Muscle of leg (tissue), 16 donors: ENCODE data around the gene INTS14. TPM values are rescaled to one million over a fixed set of nuclear protein-coding genes. Genes with fewer than 3 reads are reported as not detected.

Experiments used
- DNase-seq: peaks from one replicate; pipeline ENCODE4 v3.0.0; 2013
- H3K27ac ChIP-seq: one replicate; pipeline ENCODE4 v1.5.1; 2013; ENCODE audit warnings: mild to moderate bottlenecking, low read length, control low read depth
- H3K27me3 ChIP-seq: one replicate; pipeline ENCODE4 v1.6.1; 2013; ENCODE audit warnings: low read length; ENCODE audit not compliant: control insufficient read depth, insufficient read depth
- H3K36me3 ChIP-seq: one replicate; pipeline ENCODE4 v1.6.1; 2013; ENCODE audit warnings: low read length; ENCODE audit not compliant: control insufficient read depth, insufficient read depth
- H3K4me1 ChIP-seq: one replicate; pipeline ENCODE4 v1.6.1; 2013; ENCODE audit warnings: low read length; ENCODE audit not compliant: control insufficient read depth, insufficient read depth
- H3K4me3 ChIP-seq: one replicate; pipeline ENCODE4 v1.5.1; 2013; ENCODE audit warnings: low read length, control low read depth
- H3K9me3 ChIP-seq: replicated peaks from 2 replicates; pipeline ENCODE4 v1.6.1; 2013; ENCODE audit warnings: low read depth, low read length; ENCODE audit not compliant: control insufficient read depth
- WGBS: methylation state at CpG from one replicate; pipeline ENCODE4 v1.1.5; 2013; ENCODE audit warnings: missing lambda C conversion rate; ENCODE audit not compliant: insufficient coverage; 5-methylcytosine and 5-hydroxymethylcytosine counted together
- long read RNA-seq, 11 donors: transcript quantifications; one replicate each; lab custom pipeline, GENCODE V29; 2026
- polyA plus RNA-seq, 8 donors: library from polyadenylated mRNA; unstranded; fragments of 120-200 nt; gene quantifications; one replicate each; pipeline versions ENCODE4 v1.2.1 to v1.2.3, GENCODE V29; 2013; ENCODE audit warnings: inconsistent platforms in 1 of 8, low replicate concordance in 1 of 8; ENCODE audit not compliant: insufficient read length in 8 of 8, insufficient read depth in 1 of 8
- total RNA-seq: library from RNA; stranded (reverse); fragments of 120-200 nt; gene quantifications from one replicate; pipeline ENCODE4 v1.2.4, GENCODE V29; 2013

The INTS14 gene
- total RNA-seq, result 18.0 TPM
- 10 to 100 TPM; 20.3 to 26.8 (median 23.3) TPM for polyA plus RNA-seq
- long read RNA-seq, donor 1, partial matches to known transcripts, result 0 of 1 reads
- long read RNA-seq, donor 1, other reads (novel, unspliced or antisense), result 0 of 1 reads
- long read RNA-seq, donor 2, partial matches to known transcripts, result 0 of 1 reads
- long read RNA-seq, donor 2, other reads (novel, unspliced or antisense), result 0 of 1 reads
- long read RNA-seq, donor 3, transcript INTS14-201 (12 exons, 2,393 nt), result major isoform, 5 of 6 reads
- long read RNA-seq, donor 3, partial matches to known transcripts, result 0 of 6 reads
- long read RNA-seq, donor 3, other reads (novel, unspliced or antisense), result 0 of 6 reads
- long read RNA-seq, donor 4, partial matches to known transcripts, result 5 of 5 reads
- long read RNA-seq, donor 4, other reads (novel, unspliced or antisense), result 0 of 5 reads
- long read RNA-seq, donor 5, transcript INTS14-201 (12 exons, 2,393 nt), result major isoform, 6 of 10 reads
- long read RNA-seq, donor 5, partial matches to known transcripts, result 0 of 10 reads
- long read RNA-seq, donor 5, other reads (novel, unspliced or antisense), result 0 of 10 reads
- long read RNA-seq, donor 6, transcript INTS14-201 (12 exons, 2,393 nt), result major isoform, 6 of 8 reads
- long read RNA-seq, donor 6, partial matches to known transcripts, result 0 of 8 reads
- long read RNA-seq, donor 6, other reads (novel, unspliced or antisense), result 0 of 8 reads
- long read RNA-seq, donor 7, partial matches to known transcripts, result 0 of 5 reads
- long read RNA-seq, donor 7, other reads (novel, unspliced or antisense), result 0 of 5 reads
- long read RNA-seq, donor 8, partial matches to known transcripts, result 17 of 20 reads
- long read RNA-seq, donor 8, other reads (novel, unspliced or antisense), result 0 of 20 reads
- long read RNA-seq, donor 9, partial matches to known transcripts, result 0 of 1 reads
- long read RNA-seq, donor 9, other reads (novel, unspliced or antisense), result 0 of 1 reads
- long read RNA-seq, donor 10, partial matches to known transcripts, result 0 of 3 reads
- long read RNA-seq, donor 10, other reads (novel, unspliced or antisense), result 0 of 3 reads
- long read RNA-seq, donor 11, partial matches to known transcripts, result 0 of 5 reads
- long read RNA-seq, donor 11, other reads (novel, unspliced or antisense), result 0 of 5 reads

DNA sequence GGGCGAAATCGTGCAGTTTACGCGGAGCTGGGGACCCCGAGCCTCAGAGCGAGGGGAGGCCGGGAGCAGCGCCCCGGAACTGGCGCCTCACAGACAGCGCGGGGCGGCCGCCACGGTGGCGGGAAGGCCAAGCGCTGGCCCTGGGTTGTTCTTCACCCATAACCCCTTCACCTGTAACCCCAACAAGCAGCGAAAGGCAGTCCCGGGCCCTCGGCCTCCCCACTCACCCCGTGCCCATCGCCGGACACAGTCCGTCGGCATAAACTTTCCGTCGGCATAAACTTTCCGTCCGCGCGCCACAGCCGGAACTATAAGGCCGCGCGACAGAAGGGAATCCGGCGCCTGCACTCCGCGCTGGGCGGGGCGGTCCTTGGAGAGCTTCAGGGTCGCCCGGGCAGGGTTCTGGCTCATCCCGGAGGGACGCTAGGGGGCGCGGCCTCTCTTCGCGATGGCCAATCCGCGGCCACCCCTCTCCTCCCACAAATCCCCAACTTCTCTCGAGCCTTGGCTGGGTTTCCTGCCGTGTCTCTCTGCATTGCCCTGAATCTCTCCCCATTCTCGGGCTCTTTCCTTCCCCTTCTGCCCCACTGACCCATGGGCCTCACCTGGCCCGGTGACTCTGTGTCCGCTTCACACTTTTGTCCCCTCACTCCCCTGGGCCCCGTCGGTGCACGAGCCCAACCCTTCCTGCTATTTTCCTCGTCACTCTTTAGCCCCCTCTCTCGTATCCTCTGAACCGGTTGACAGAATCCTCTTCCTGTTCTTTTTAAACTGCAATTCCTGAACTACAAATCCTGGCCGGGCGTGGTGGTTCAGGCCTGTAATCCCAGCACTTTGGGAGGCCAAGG lies at the start of gene INTS14:
Gene INTS14, minus strand, starts transcription at position 261 of the 848 bp plus-strand sequence. CDS start 3,751 bp downstream, outside the sequence.
- peak within 1 kb of the TSS; percentile 96 for H3K27ac ChIP-seq
- H3K9me3 ChIP-seq, result no peaks in the 10 kb centered on the region
- WGBS, result 0% methylated on average over 64 of the region's 64 CpGs
- H3K4me3 ChIP-seq, result peak within 1 kb of the TSS; percentile 97
- H3K36me3 ChIP-seq, result peaks cover 3% of the 10 kb centered on the region
- peaks cover 18% of the 10 kb centered on the region for H3K4me1 ChIP-seq
- DNase-seq, result peak; percentile 98
- H3K27me3 ChIP-seq, result no peaks in the 10 kb centered on the region

DNA sequence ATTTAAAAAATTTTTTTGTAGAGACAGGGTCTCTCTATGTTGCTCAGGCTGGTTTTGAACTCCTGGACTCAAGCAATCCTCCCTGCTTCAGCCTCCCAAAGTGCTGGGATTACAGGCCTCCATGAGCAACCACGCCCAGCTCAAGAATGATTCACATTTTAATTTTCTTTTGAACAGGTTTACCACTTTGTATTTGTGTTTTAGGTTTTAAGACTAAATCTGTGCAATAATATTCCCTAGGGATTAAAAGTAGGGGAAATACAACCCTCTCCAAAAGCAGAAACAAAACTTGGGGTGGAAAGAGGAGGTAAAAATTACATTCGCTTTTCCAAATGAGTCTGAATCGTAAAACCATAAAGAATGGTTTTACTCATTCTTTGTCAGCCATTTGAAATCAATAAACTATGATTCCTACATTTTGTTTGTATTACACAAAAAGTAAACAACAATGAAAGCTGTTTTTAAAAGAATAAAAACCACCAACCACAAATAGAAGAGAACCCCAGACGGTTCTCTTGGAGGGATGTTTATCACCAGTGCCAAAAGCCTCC lies 48.6 kb upstream of the INTS14 start:
- Histone ChIP-seq H3K9me3 (no peaks in the 10 kb centered on the region), H3K36me3 (peaks cover 15% of the 10 kb centered on the region)
- WGBS, result no CpG with 5 or more reads among the region's 4 CpGs

DNA sequence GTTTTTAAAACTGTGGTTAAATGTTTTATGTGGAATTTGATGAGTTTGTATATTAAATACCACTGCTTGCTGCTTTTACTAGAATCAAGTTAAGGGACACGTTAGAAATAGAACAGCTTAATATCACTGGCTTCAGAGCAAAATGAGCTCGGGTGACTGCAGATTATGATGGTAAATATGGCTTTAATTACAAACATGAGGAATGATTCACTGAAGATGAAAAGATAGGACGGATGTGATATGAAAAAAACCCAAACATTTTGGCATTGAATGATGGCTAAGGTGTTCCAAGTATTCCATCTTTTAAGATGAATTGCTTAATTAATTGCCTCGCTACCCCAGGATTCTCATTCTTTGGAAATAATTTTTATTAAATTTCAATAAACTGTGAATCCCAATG lies 44.5 kb upstream of the INTS14 start:
- Histone ChIP-seq H3K27ac (no peak overlapping the region), H3K4me3 (no peak overlapping the region)

More for the DNA sequence above, 48.6 kb upstream of the INTS14 start:
- Histone ChIP-seq H3K4me1 (no peaks in the 10 kb centered on the region), H3K27me3 (no peaks in the 10 kb centered on the region), H3K4me3 (no peak overlapping the region), H3K27ac (no peak overlapping the region)
- no peak for DNase-seq

DNA sequence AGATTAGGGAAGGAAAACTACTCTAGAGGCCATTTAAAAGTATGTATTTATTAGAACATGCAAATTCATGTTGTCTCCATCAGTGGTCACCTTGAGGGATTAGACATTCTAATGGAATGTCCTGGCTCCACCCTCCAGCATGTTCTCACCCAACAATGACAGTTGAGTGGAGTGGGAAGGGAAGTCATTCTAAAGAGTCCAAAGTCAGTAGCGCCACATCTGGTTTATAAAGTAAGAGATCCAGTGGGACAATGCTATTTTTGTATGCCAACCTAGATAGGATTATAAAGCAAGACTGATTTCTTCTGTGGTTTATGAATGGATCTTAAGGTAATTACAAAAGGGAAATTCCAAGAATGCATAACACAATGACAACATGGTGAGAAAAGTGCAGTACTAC lies 44.1 kb upstream of the INTS14 start:
- H3K4me1 ChIP-seq, result no peaks in the 10 kb centered on the region
- peaks cover 35% of the 10 kb centered on the region for H3K36me3 ChIP-seq
- H3K27me3 ChIP-seq, result no peaks in the 10 kb centered on the region
- H3K9me3 ChIP-seq, result no peaks in the 10 kb centered on the region
- WGBS, result 100% methylated on average over 1 of the region's 1 CpG
- DNase-seq, result no peak
- H3K4me3 ChIP-seq, result no peak overlapping the region
- H3K27ac ChIP-seq, result no peak overlapping the region

More for the DNA sequence above, 44.5 kb upstream of the INTS14 start:
- Histone ChIP-seq H3K9me3 (no peaks in the 10 kb centered on the region), H3K4me1 (no peaks in the 10 kb centered on the region), H3K27me3 (no peaks in the 10 kb centered on the region), H3K36me3 (peaks cover 35% of the 10 kb centered on the region)
- 60% methylated on average over 1 of the region's 4 CpGs for WGBS
- no peak for DNase-seq

DNA sequence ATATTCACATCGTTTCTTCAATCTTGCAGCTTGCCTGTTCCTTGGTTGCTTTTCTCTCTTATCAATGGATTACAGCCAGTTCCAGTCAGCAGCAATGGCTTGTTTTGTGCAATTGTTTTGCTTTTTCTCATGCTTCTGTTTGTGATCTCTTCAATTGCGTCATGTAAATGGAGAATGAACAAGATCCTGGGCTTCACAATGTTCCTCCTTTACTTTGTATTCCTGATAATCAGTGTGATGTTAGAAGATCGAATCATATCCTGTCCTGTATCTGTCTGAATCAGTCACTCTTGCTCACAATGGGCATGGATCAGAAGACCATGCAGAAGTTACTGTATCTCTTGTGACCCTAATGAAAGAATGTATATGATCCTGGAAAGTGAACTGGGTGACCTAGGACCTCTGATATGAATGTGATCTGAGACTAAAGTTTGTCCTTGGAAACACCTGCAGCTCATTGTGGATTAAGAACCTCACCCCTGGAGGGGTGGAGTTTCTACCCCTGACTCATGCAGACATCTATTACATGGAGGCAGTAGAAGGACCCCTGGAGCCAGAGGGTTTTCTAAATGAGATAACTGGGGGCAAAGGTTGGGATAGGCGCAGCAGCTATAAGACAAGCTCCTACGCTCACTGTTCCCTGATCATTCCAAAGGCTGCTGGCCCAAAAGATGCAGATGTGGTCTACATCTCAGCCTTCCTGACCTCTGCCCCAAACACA lies 43.0 kb upstream of the INTS14 start:
- no peak for DNase-seq
- Histone ChIP-seq H3K4me3 (no peak overlapping the region), H3K27me3 (no peaks in the 10 kb centered on the region), H3K36me3 (peaks cover 35% of the 10 kb centered on the region), H3K9me3 (no peaks in the 10 kb centered on the region), H3K27ac (no peak overlapping the region), H3K4me1 (no peaks in the 10 kb centered on the region)
- WGBS, result 100% methylated on average over 2 of the region's 5 CpGs

DNA sequence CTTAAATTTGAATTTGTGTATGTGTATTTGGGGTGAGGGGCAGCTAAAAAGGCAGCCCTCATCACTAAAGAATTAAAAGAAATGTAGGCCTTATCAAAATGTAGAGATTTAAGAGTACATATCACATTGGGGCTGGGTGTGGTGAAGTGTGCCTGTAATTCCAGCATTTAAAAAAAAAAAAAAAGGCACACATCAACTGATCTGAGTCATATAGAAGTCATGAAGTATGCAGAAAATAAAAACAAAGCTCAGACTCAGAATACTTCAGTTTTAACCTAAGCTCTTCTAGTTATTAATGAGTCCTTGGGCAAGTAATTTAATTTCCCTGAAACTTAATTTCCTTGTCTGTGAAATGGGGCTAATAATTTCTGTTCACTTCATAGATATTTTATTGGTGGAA lies 42.4 kb upstream of the INTS14 start:
- Histone ChIP-seq H3K9me3 (no peaks in the 10 kb centered on the region), H3K27me3 (no peaks in the 10 kb centered on the region), H3K4me3 (no peak overlapping the region), H3K36me3 (peaks cover 35% of the 10 kb centered on the region), H3K4me1 (no peaks in the 10 kb centered on the region), H3K27ac (no peak overlapping the region)
- DNase-seq, result no peak

DNA sequence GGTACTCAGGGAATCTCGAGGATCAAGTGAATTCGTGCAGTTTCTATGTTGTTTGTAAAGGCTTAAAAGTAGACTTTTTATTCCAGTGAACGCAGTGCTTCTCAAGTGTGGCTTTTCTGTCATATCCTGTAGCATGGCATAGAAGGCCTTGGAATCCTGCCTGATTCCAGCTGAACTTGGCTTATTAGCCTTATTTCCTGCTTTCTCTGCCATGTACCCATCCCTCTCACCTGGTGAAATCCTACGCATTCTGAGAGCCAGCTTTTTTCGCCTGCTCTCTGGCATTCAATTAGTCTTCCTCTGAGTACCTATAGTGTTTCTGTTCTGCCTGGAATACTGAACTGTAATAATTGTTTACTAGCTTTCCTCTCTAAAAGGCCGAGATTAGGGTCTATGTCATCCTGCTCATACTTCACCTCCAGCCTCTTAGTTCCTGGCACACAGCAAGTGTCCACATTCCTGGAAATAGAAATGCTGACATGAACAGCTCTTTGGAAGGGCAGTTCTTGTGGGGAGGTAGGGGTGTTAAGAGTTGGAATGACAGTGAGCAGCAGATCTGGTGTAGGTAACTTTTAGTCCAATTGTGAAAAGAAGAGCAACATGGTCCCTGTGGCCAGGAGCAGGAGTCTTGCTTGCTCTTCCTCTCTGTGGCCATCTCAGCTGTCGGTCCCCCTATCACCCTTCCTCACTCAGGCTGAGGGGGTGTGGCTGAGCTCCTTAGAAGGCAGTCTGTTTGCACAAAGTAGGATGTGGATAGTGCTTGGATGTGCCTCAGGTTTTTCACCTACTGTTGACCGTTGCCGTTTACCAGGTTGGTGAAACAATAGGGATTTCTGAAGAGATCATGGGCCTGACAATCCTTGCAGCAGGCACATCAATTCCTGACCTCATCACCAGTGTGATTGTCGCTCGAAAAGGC lies 41.2 kb upstream of the INTS14 start:
- 81% methylated on average over 5 of the region's 11 CpGs for WGBS
- no peaks in the 10 kb centered on the region for H3K9me3 ChIP-seq
- no peak for DNase-seq
- H3K4me3 ChIP-seq, result no peak overlapping the region
- H3K36me3 ChIP-seq, result peaks cover 31% of the 10 kb centered on the region
- no peaks in the 10 kb centered on the region for H3K4me1 ChIP-seq
- no peak overlapping the region for H3K27ac ChIP-seq
- H3K27me3 ChIP-seq, result no peaks in the 10 kb centered on the region

DNA sequence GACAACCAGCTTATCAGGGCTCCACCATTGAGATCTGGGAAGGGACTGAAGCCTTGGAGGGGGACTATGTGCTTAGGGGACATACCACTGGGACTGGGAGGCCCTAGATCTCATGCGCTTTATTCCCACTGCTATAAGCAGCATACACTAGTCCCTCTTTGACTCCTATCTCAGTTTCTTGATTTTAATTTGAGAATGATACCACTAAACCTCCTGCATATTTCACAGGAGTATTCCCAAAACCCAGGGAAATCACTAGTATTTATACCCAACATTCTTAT lies 40.1 kb upstream of the INTS14 start:
- Histone ChIP-seq H3K9me3 (no peaks in the 10 kb centered on the region), H3K36me3 (peaks cover 25% of the 10 kb centered on the region), H3K27ac (no peak overlapping the region), H3K4me1 (no peaks in the 10 kb centered on the region), H3K4me3 (no peak overlapping the region), H3K27me3 (no peaks in the 10 kb centered on the region)
- no peak for DNase-seq
- WGBS, result no CpG with 5 or more reads among the region's 1 CpG
